Measurements from ENCODE around the gene RAB28.

The RAB28 gene

GRCh38 chr4:13436962-13437361, 47.2 kb downstream of the RAB28 start:
- Histone ChIP-seq H4K20me1 (ENCODE audit: low read depth, low read length) (no peaks in the 10 kb centered on the region), H3K27me3 (ENCODE audit: low read length) (no peaks in the 10 kb centered on the region), H3K4me3 (ENCODE audit: insufficient read depth, low read length, poor library complexity, severe bottlenecking) (no peak overlapping the region), H3K9me3 (ENCODE audit: insufficient read depth, low read length) (peaks cover 5% of the 10 kb centered on the region; the same call in 1 of the 2 replicates), H3K9me2 (replicated peaks; ENCODE audit: insufficient read depth, low read length) (no peaks in the 10 kb centered on the region), H3K79me2 (ENCODE audit: insufficient read depth, low read length) (no peaks in the 10 kb centered on the region; the same call in 1 of the 2 replicates), H3K27ac (ENCODE audit: low read depth, low read length) (no peak overlapping the region), H2AFZ (ENCODE audit: low read depth, low read length, severe bottlenecking) (no peak overlapping the region), H3K36me3 (ENCODE audit: low read length) (no peaks in the 10 kb centered on the region), H3K4me2 (ENCODE audit: low read depth, low read length, poor library complexity, severe bottlenecking) (no peak overlapping the region), H3F3A (ENCODE audit: insufficient read depth) (no peaks in the 10 kb centered on the region; the same call in 1 of the 2 replicates), H3K9ac (ENCODE audit: low read length) (no peak overlapping the region)
- no peak for TF ChIP-seq CTCF (IDR thresholded peaks at IDR 0.05; ENCODE audit: insufficient read depth, low read length, poor library complexity, severe bottlenecking)
- TF ChIP-seq EZH2phosphoT487 (conservative IDR thresholded peaks at IDR 0.05; ENCODE audit: low read length): no peak

- Histone ChIP-seq H2AFZ (ENCODE audit: low read depth, low read length, severe bottlenecking) (no peak overlapping the region), H3K27me3 (ENCODE audit: low read length) (no peaks in the 10 kb centered on the region), H3K79me2 (ENCODE audit: insufficient read depth, low read length) (no peaks in the 10 kb centered on the region; the same call in 1 of the 2 replicates), H3K9me2 (replicated peaks; ENCODE audit: insufficient read depth, low read length) (no peaks in the 10 kb centered on the region), H3F3A (ENCODE audit: insufficient read depth) (no peaks in the 10 kb centered on the region), H3K27ac (ENCODE audit: low read depth, low read length) (no peak overlapping the region), H3K9me3 (ENCODE audit: insufficient read depth, low read length) (peaks cover 5% of the 10 kb centered on the region; the same call in 1 of the 2 replicates), H3K9ac (ENCODE audit: low read length) (no peak overlapping the region), H3K4me2 (ENCODE audit: low read depth, low read length, poor library complexity, severe bottlenecking) (no peak overlapping the region), H3K36me3 (ENCODE audit: low read length) (no peaks in the 10 kb centered on the region), H3K4me3 (ENCODE audit: insufficient read depth, low read length, poor library complexity, severe bottlenecking) (no peak overlapping the region), H4K20me1 (ENCODE audit: low read depth, low read length) (no peaks in the 10 kb centered on the region)
- TF ChIP-seq CTCF (IDR thresholded peaks at IDR 0.05; ENCODE audit: insufficient read depth, low read length, poor library complexity, severe bottlenecking) (no peak), EZH2phosphoT487 (conservative IDR thresholded peaks at IDR 0.05; ENCODE audit: low read length) (no peak)
These were observed 51.7 kb downstream of the RAB28 start for GRCh38 chr4:13432453-13432852.

GRCh38 chr4:13430834-13431568, 53.1 kb downstream of the RAB28 start:
- no peaks in the 10 kb centered on the region for H3K27me3 ChIP-seq (ENCODE audit: low read length)
- no peaks in the 10 kb centered on the region; the same call in 1 of the 2 replicates for H3K79me2 ChIP-seq (ENCODE audit: insufficient read depth, low read length)
- H4K20me1 ChIP-seq (ENCODE audit: low read depth, low read length): no peaks in the 10 kb centered on the region
- TF ChIP-seq EZH2phosphoT487 (conservative IDR thresholded peaks at IDR 0.05; ENCODE audit: low read length) (no peak), CTCF (IDR thresholded peaks at IDR 0.05; ENCODE audit: insufficient read depth, low read length, poor library complexity, severe bottlenecking) (peak; percentile 36)
- H3K9me3 ChIP-seq (ENCODE audit: insufficient read depth, low read length): no peaks in the 10 kb centered on the region
- no peak overlapping the region for H3K4me3 ChIP-seq (ENCODE audit: insufficient read depth, low read length, poor library complexity, severe bottlenecking)
- H3K4me2 ChIP-seq (ENCODE audit: low read depth, low read length, poor library complexity, severe bottlenecking): no peak overlapping the region
- H3K27ac ChIP-seq (ENCODE audit: low read depth, low read length): no peak overlapping the region
- no peaks in the 10 kb centered on the region for H3K36me3 ChIP-seq (ENCODE audit: low read length)
- no peak overlapping the region for H3K9ac ChIP-seq (ENCODE audit: low read length)
- H3K9me2 ChIP-seq (replicated peaks; ENCODE audit: insufficient read depth, low read length): no peaks in the 10 kb centered on the region
- H2AFZ ChIP-seq (ENCODE audit: low read depth, low read length, severe bottlenecking): no peak overlapping the region
- no peaks in the 10 kb centered on the region for H3F3A ChIP-seq (ENCODE audit: insufficient read depth)
